Measurements from ENCODE around the gene THSD4. TPM values are rescaled to one million over a fixed set of nuclear protein-coding genes. Genes with fewer than 3 reads are reported as not detected.

The THSD4 gene
- total RNA-seq, 2 experiments from 2014 or later, result not detected

GRCh38 chr15:71224024-71224423 is 108.8 kb downstream of the THSD4 start:
- POLR2A ChIA-PET, result no interaction called here
- no TSS peak for BruUV-seq (replicated peaks)
- CTCF ChIA-PET (ENCODE audit: unreplicated experiment), result no interaction called here
- no peak for DNase-seq (ENCODE audit: low spot score)
- Histone ChIP-seq H3K9me3 (ENCODE audit: low read length) (no peaks in the 10 kb centered on the region), H3K4me2 (ENCODE audit: low read length) (no peak overlapping the region), H3K79me2 (ENCODE audit: insufficient read depth, low read depth, low read length) (no peaks in the 10 kb centered on the region), H4K20me1 (ENCODE audit: insufficient read depth, low read length) (no peaks in the 10 kb centered on the region), H3K27ac (ENCODE audit: low read depth, low read length, poor library complexity, severe bottlenecking) (no peak overlapping the region), H2AFZ (ENCODE audit: low read length) (no peak overlapping the region), H3K4me1 (ENCODE audit: insufficient read depth, low read length, poor library complexity, severe bottlenecking) (no peaks in the 10 kb centered on the region), H3K36me3 (ENCODE audit: insufficient read depth, low read length) (no peaks in the 10 kb centered on the region), H3K9me2 (ENCODE audit: insufficient read depth, low read length) (no peaks in the 10 kb centered on the region), H3K4me3 (ENCODE audit: low read depth, low read length, poor library complexity, severe bottlenecking) (no peak overlapping the region)
- TF ChIP-seq EZH2phosphoT487 (IDR thresholded peaks at IDR 0.05; ENCODE audit: borderline replicate concordance, low read depth, low read length) (no peak), CTCF (conservative IDR thresholded peaks at IDR 0.05; ENCODE audit: low read length) (no peak)
- intact Hi-C loops (cut with micrococcal nuclease; ENCODE audit: unreplicated experiment), result no loop called here

- intact Hi-C loops (cut with micrococcal nuclease; ENCODE audit: unreplicated experiment), result no loop called here
- Histone ChIP-seq H3K36me3 (ENCODE audit: insufficient read depth, low read length) (no peaks in the 10 kb centered on the region), H3K27ac (ENCODE audit: low read depth, low read length, poor library complexity, severe bottlenecking) (no peak overlapping the region), H4K20me1 (ENCODE audit: insufficient read depth, low read length) (no peaks in the 10 kb centered on the region), H3K9me3 (ENCODE audit: low read length) (no peaks in the 10 kb centered on the region), H3K4me3 (ENCODE audit: low read depth, low read length, poor library complexity, severe bottlenecking) (no peak overlapping the region), H2AFZ (ENCODE audit: low read length) (no peak overlapping the region), H3K9me2 (ENCODE audit: insufficient read depth, low read length) (no peaks in the 10 kb centered on the region), H3K4me2 (ENCODE audit: low read length) (no peak overlapping the region), H3K79me2 (ENCODE audit: insufficient read depth, low read depth, low read length) (no peaks in the 10 kb centered on the region), H3K4me1 (ENCODE audit: insufficient read depth, low read length, poor library complexity, severe bottlenecking) (no peaks in the 10 kb centered on the region)
- BruUV-seq (replicated peaks), result no TSS peak
- ChIA-PET POLR2A (no interaction called here), CTCF (ENCODE audit: unreplicated experiment) (no interaction called here)
- DNase-seq (ENCODE audit: low spot score), result no peak
- TF ChIP-seq CTCF (conservative IDR thresholded peaks at IDR 0.05; ENCODE audit: low read length) (no peak), EZH2phosphoT487 (IDR thresholded peaks at IDR 0.05; ENCODE audit: borderline replicate concordance, low read depth, low read length) (no peak)
Measured at GRCh38 chr15:71225851-71226250, 110.6 kb downstream of the THSD4 start.

- Histone ChIP-seq H4K20me1 (ENCODE audit: insufficient read depth, low read length) (no peaks in the 10 kb centered on the region), H3K9me2 (ENCODE audit: insufficient read depth, low read length) (no peaks in the 10 kb centered on the region), H3K27ac (ENCODE audit: low read depth, low read length, poor library complexity, severe bottlenecking) (no peak overlapping the region), H3K9me3 (ENCODE audit: low read length) (no peaks in the 10 kb centered on the region), H2AFZ (ENCODE audit: low read length) (no peak overlapping the region), H3K4me1 (ENCODE audit: insufficient read depth, low read length, poor library complexity, severe bottlenecking) (no peaks in the 10 kb centered on the region), H3K79me2 (ENCODE audit: insufficient read depth, low read depth, low read length) (no peaks in the 10 kb centered on the region), H3K4me2 (ENCODE audit: low read length) (no peak overlapping the region), H3K36me3 (ENCODE audit: insufficient read depth, low read length) (no peaks in the 10 kb centered on the region), H3K4me3 (ENCODE audit: low read depth, low read length, poor library complexity, severe bottlenecking) (no peak overlapping the region)
- intact Hi-C loops (cut with micrococcal nuclease; ENCODE audit: unreplicated experiment), result no loop called here
- CTCF ChIA-PET (ENCODE audit: unreplicated experiment), result no interaction called here
- POLR2A ChIA-PET, result no interaction called here
- DNase-seq (ENCODE audit: low spot score), result no peak
- BruUV-seq (replicated peaks), result no TSS peak
- TF ChIP-seq CTCF (conservative IDR thresholded peaks at IDR 0.05; ENCODE audit: low read length), result no peak
- no peak for TF ChIP-seq EZH2phosphoT487 (IDR thresholded peaks at IDR 0.05; ENCODE audit: borderline replicate concordance, low read depth, low read length)
Measured at GRCh38 chr15:71226536-71227455, 111.5 kb downstream of the THSD4 start.
